Kasumi-1 (cell line): ENCODE data around the gene PGPEP1.
A peak's percentile ranks its signal among the peaks of the same experiment; 100 is the strongest.
"Not testable (repeated sequence)": the region's sequence is repeated elsewhere in the genome, so short reads cannot be mapped to it uniquely, and the experiment has no call there.

ENCODE experiments used
- DNase-seq, 2 experiments: peaks; one replicate each; lab custom pipeline; 2025; lab: John Stamatoyannopoulos, UW

Gene PGPEP1

GRCh38 chr19:18364277-18364825, 24.0 kb downstream of the PGPEP1 start:
- DNase-seq: not testable (repeated sequence)

GRCh38 chr19:18364826-18365528, 24.6 kb downstream of the PGPEP1 start:
- peak in 1 of 2 experiments; percentile 31 for DNase-seq

GRCh38 chr19:18366021-18366435, 25.6 kb downstream of the PGPEP1 start:
- DNase-seq: no peak

GRCh38 chr19:18368504-18369222, 28.3 kb downstream of the PGPEP1 start:
- no peak for DNase-seq

GRCh38 chr19:18373407-18373891, 33.1 kb downstream of the PGPEP1 start:
- DNase-seq: no peak

- DNase-seq: peak; percentile 54 to 71
Observed at GRCh38 chr19:18373892-18374629, 33.7 kb downstream of the PGPEP1 start.

GRCh38 chr19:18377026-18377425, 36.6 kb downstream of the PGPEP1 start:
- DNase-seq: no peak

- no peak for DNase-seq
Observed at GRCh38 chr19:18379803-18380747, 39.7 kb downstream of the PGPEP1 start.

GRCh38 chr19:18380843-18381242, 40.4 kb downstream of the PGPEP1 start:
- DNase-seq: no peak

GRCh38 chr19:18383622-18384021, 43.2 kb downstream of the PGPEP1 start:
- DNase-seq: not testable (repeated sequence)

- DNase-seq: no peak
Observed at GRCh38 chr19:18384775-18385174, 44.4 kb downstream of the PGPEP1 start.

- DNase-seq: no peak
Observed at GRCh38 chr19:18385359-18385674, 44.9 kb downstream of the PGPEP1 start.

GRCh38 chr19:18385675-18386542, 45.5 kb downstream of the PGPEP1 start, which contains the start of gene GDF15:
Gene GDF15, plus strand, starts transcription at chr19:18386158. Its CDS starts 32 bp downstream, at chr19:18386190.
- peak; percentile 21 to 54 for DNase-seq

GRCh38 chr19:18386543-18387271, 46.3 kb downstream of the PGPEP1 start:
- DNase-seq: no peak

GRCh38 chr19:18388100-18388959, 47.9 kb downstream of the PGPEP1 start:
- DNase-seq: peak; percentile 44 to 51

GRCh38 chr19:18388960-18389725, 48.7 kb downstream of the PGPEP1 start:
- no peak for DNase-seq

- no peak for DNase-seq
Observed at GRCh38 chr19:18389726-18390064, 49.3 kb downstream of the PGPEP1 start.
